Suppressor macrophage treated with lipopolysaccharide for 4 hours (primary cell): Measurements from ENCODE around the gene ATCAY.
"Not testable (repeated sequence)": the region's sequence is repeated elsewhere in the genome, so short reads cannot be mapped to it uniquely, and the experiment has no call there.

Experiments used
- DNase-seq: peaks from one replicate; pipeline ENCODE4 v3.0.0-alpha.2; 2020

The ATCAY gene

GRCh38 chr19:3857449-3858003, 23.0 kb upstream of the ATCAY start:
- no peak for DNase-seq

GRCh38 chr19:3860499-3860898, 20.0 kb upstream of the ATCAY start:
- DNase-seq, result no peak

GRCh38 chr19:3862826-3863500, 17.5 kb upstream of the ATCAY start:
- no peak for DNase-seq

GRCh38 chr19:3863648-3864047, 16.8 kb upstream of the ATCAY start:
- no peak for DNase-seq

- no peak for DNase-seq
Measured at GRCh38 chr19:3866910-3867638, 13.4 kb upstream of the ATCAY start.

GRCh38 chr19:3867971-3868769, 12.3 kb upstream of the ATCAY start:
- DNase-seq, result no peak

- DNase-seq, result no peak
Measured at GRCh38 chr19:3868770-3869456, 11.6 kb upstream of the ATCAY start, which contains the start of gene ZFR2. ZFR2 (minus strand) TSS chr19:3869038; CDS start chr19:3869017, 21 bp downstream.

- no peak for DNase-seq
Measured at GRCh38 chr19:3873151-3873550, 7.3 kb upstream of the ATCAY start.

- not testable (repeated sequence) for DNase-seq
Measured at GRCh38 chr19:3874695-3875094, 5.8 kb upstream of the ATCAY start.

GRCh38 chr19:3879656-3880055, 829 bp upstream of the ATCAY start:
- DNase-seq, result no peak

- peak; percentile 19 for DNase-seq
Measured at GRCh38 chr19:3881272-3882040, 971 bp downstream of the ATCAY start.

- no peak for DNase-seq
Measured at GRCh38 chr19:3882041-3882384, 1.5 kb downstream of the ATCAY start.

- DNase-seq, result no peak
Measured at GRCh38 chr19:3890591-3890990, 10.1 kb downstream of the ATCAY start.

GRCh38 chr19:3893509-3894179, 13.2 kb downstream of the ATCAY start:
- DNase-seq, result no peak

- not testable (repeated sequence) for DNase-seq
Measured at GRCh38 chr19:3894959-3895358, 14.5 kb downstream of the ATCAY start.

- DNase-seq, result no peak
Measured at GRCh38 chr19:3895788-3896187, 15.3 kb downstream of the ATCAY start.

- DNase-seq, result no peak
Measured at GRCh38 chr19:3897936-3898335, 17.5 kb downstream of the ATCAY start.

- DNase-seq, result no peak
Measured at GRCh38 chr19:3898426-3898825, 17.9 kb downstream of the ATCAY start.

- DNase-seq, result no peak
Measured at GRCh38 chr19:3899531-3900294, 19.2 kb downstream of the ATCAY start.

- no peak for DNase-seq
Measured at GRCh38 chr19:3902317-3902973, 22.0 kb downstream of the ATCAY start.
